Measurements from ENCODE around the gene UEVLD.

UEVLD gene

DNA sequence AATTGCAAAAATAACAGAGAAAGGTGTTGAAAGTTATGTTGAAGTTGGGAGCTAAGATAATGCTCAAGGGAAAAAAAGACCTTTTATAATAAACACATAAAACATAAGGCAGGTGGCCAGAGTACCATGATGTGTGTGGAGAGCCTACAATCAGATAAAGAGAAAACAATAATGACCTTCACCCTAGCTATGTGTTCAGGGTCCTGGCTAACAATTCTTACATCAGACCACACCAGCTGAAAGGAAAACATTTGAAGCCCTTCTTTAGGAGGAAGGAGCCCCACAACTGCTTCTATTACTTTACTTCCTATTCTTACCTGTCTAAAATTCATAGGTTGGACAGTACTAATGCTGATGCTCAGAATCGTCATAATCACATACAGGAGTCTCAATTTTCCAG lies 64.3 kb downstream of the UEVLD start:
- Histone ChIP-seq H3K4me1 (ENCODE audit: control insufficient read depth, insufficient read depth, low read length) (peaks cover 5% of the 10 kb centered on the region), H3K27ac (ENCODE audit: low read depth, low read length) (no peak overlapping the region), H3K9ac (ENCODE audit: low read length) (no peak overlapping the region), H3K27me3 (ENCODE audit: control insufficient read depth, insufficient read depth, low read length) (no peaks in the 10 kb centered on the region), H3K36me3 (ENCODE audit: control insufficient read depth, insufficient read depth, low read length) (peaks cover 2% of the 10 kb centered on the region), H3K4me3 (ENCODE audit: low read length) (no peak overlapping the region)

DNA sequence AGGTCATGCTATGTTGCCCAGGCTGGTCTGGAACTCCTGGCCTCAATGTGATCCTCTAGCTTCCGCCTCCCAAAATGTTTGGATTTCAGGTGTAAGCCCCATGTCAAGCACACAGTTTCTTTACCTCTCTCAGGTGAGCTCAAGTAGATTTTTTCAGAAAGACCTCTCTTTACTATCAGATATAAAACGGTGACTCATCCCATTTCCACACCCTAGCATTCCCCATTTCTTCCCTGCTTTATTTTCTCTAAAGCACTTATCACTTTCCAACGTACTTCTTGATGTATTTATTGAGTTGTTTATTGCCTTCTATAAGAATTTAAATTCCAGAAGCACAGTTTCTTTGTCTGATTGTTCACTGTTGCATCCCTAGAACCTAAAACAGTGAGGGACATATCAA lies 65.5 kb downstream of the UEVLD start:
- Histone ChIP-seq H3K36me3 (ENCODE audit: control insufficient read depth, insufficient read depth, low read length) (peaks cover 5% of the 10 kb centered on the region), H3K27ac (ENCODE audit: low read depth, low read length) (no peak overlapping the region)

DNA sequence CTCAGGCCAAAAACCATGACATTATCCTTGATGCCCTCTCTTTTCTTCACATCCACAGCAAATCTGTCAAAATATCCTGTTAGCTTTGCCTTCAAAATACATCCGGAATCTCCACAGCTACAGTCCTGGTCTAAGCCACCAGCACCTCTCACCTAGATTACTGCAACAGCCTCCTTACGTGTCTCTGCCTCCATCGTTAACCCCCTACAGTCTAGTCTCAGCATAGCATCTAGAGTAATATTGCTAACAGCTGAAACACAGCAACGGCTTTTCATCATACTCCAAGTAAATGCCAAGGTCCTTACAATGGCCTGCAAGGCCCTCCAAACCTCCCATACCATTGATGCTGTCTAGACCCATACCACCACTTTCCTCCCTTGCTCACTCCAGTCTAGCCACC lies 66.1 kb downstream of the UEVLD start:
- Histone ChIP-seq H3K4me1 (ENCODE audit: control insufficient read depth, insufficient read depth, low read length) (peaks cover 2% of the 10 kb centered on the region), H3K9ac (ENCODE audit: low read length) (no peak overlapping the region), H3K27ac (ENCODE audit: low read depth, low read length) (no peak overlapping the region), H3K4me3 (ENCODE audit: low read length) (no peak overlapping the region), H3K27me3 (ENCODE audit: control insufficient read depth, insufficient read depth, low read length) (no peaks in the 10 kb centered on the region), H3K36me3 (ENCODE audit: control insufficient read depth, insufficient read depth, low read length) (peaks cover 5% of the 10 kb centered on the region)

More for the DNA sequence above, 65.5 kb downstream of the UEVLD start:
- Histone ChIP-seq H3K4me3 (ENCODE audit: low read length) (no peak overlapping the region), H3K4me1 (ENCODE audit: control insufficient read depth, insufficient read depth, low read length) (peaks cover 5% of the 10 kb centered on the region), H3K9ac (ENCODE audit: low read length) (no peak overlapping the region), H3K27me3 (ENCODE audit: control insufficient read depth, insufficient read depth, low read length) (no peaks in the 10 kb centered on the region)

DNA sequence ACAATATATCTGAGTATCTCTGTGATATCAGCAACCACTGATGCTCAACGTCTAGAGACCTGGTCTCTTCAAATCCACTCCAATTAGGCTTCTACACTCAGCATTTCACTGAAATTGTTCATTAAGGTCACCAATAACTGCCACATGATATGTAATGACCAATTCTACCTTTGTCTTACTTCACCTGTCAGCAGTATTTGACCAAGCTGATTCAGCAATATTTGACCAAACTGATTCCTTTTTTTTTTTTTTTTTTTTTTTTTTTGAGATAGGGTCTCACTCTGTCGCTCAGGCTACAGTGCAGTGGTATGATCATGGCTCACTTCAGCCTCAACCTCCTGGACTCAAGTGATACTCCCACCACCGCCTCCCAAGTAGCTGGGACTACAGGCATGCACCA lies 67.4 kb downstream of the UEVLD start:
- H3K4me1 ChIP-seq (ENCODE audit: control insufficient read depth, insufficient read depth, low read length) = no peaks in the 10 kb centered on the region
- no peaks in the 10 kb centered on the region for H3K27me3 ChIP-seq (ENCODE audit: control insufficient read depth, insufficient read depth, low read length)
- H3K36me3 ChIP-seq (ENCODE audit: control insufficient read depth, insufficient read depth, low read length) = peaks cover 5% of the 10 kb centered on the region
- no peak overlapping the region for H3K9ac ChIP-seq (ENCODE audit: low read length)
- H3K4me3 ChIP-seq (ENCODE audit: low read length) = no peak overlapping the region
- no peak overlapping the region for H3K27ac ChIP-seq (ENCODE audit: low read depth, low read length)

DNA sequence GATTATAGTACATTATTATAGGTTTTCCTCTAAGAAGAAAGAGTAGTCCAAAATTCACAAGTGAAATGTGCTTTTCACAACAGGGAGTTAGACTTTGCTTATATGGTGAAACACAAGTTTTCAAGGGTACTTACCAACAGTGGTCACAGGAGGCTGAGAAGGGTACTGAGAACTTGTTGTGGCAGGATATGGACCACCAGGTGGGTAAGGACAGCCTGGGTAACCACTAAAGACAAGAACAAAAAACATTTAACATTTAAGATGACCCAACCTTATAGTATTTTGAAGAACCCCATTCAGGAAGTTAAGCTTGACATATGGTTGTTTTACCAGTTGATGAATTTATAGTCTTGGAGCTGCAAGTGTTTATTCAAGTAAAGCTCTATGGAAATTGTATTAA lies 86.2 kb downstream of the UEVLD start:
- H3K4me3 ChIP-seq (ENCODE audit: low read length) = no peak overlapping the region
- H3K4me1 ChIP-seq (ENCODE audit: control insufficient read depth, insufficient read depth, low read length) = no peaks in the 10 kb centered on the region
- no peak overlapping the region for H3K9ac ChIP-seq (ENCODE audit: low read length)
- H3K36me3 ChIP-seq (ENCODE audit: control insufficient read depth, insufficient read depth, low read length) = peaks cover 9% of the 10 kb centered on the region
- no peaks in the 10 kb centered on the region for H3K27me3 ChIP-seq (ENCODE audit: control insufficient read depth, insufficient read depth, low read length)
- H3K27ac ChIP-seq (ENCODE audit: low read depth, low read length) = no peak overlapping the region

DNA sequence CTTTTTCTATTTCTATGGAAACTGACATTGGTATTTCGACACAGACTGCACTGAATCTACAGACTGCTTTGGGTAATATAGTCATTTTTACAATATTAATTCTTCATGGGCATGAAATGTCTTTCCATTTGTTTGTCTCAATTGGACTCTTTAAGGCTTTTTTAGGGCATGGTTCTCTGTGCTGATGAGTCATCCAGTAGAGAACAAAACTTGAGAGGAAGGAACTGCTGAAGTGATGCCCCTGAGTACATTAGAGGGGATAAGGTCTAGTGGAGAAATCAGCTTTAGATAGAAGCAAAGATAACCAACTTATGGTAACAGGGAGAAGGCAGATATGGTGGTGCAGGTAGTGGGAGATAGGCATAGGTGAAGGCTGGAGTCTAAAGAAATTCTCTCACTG lies 86.9 kb downstream of the UEVLD start:
- H3K36me3 ChIP-seq (ENCODE audit: control insufficient read depth, insufficient read depth, low read length) = peaks cover 8% of the 10 kb centered on the region
- H3K9ac ChIP-seq (ENCODE audit: low read length) = no peak overlapping the region

DNA sequence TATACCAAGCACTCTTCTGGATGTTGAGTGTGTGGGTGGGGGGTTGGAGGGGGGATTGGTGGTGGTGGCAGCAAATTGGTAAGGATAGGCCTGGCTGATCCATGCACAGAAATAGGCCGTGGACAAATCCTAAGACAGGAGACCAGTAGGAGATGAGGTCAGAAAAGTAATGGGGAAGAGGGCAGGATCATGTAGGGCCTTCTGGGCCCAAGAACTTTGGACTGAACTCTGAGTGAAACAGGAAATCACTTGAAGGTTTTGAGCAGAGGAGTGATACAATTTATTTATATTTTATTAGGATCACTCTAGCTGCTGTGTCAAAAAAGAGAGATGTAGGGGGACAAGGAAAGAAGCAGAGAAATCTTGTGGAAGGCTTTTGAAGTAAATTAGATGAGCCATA lies 90.5 kb downstream of the UEVLD start:
- H3K36me3 ChIP-seq (ENCODE audit: control insufficient read depth, insufficient read depth, low read length) = peaks cover 9% of the 10 kb centered on the region
- no peak overlapping the region for H3K9ac ChIP-seq (ENCODE audit: low read length)
- no peak overlapping the region for H3K4me3 ChIP-seq (ENCODE audit: low read length)
- H3K27me3 ChIP-seq (ENCODE audit: control insufficient read depth, insufficient read depth, low read length) = no peaks in the 10 kb centered on the region
- H3K27ac ChIP-seq (ENCODE audit: low read depth, low read length) = no peak overlapping the region
- H3K4me1 ChIP-seq (ENCODE audit: control insufficient read depth, insufficient read depth, low read length) = no peaks in the 10 kb centered on the region

More for the DNA sequence above, 86.9 kb downstream of the UEVLD start:
- H3K4me1 ChIP-seq (ENCODE audit: control insufficient read depth, insufficient read depth, low read length) = no peaks in the 10 kb centered on the region
- H3K27ac ChIP-seq (ENCODE audit: low read depth, low read length) = no peak overlapping the region
- no peak overlapping the region for H3K4me3 ChIP-seq (ENCODE audit: low read length)
- H3K27me3 ChIP-seq (ENCODE audit: control insufficient read depth, insufficient read depth, low read length) = no peaks in the 10 kb centered on the region

DNA sequence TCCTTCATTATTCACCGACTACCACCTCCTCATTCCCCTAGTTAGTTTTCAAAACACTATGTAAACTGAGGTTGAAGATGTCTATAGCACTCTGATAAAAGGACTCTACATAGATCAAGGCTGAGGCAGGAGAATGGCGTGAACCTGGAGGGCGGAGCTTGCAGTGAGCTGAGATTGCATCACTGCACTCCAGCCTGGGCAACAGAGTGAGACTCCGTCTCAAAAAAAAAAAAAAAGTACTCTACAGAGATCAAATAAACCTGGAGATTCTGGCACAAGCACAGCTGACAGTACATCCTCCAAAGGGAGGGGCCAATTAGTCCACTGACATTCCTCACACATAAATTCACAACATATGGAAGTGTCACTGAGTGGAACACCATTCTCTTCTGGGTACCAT lies 92.8 kb downstream of the UEVLD start:
- H3K4me1 ChIP-seq (ENCODE audit: control insufficient read depth, insufficient read depth, low read length) = no peaks in the 10 kb centered on the region
- H3K4me3 ChIP-seq (ENCODE audit: low read length) = no peak overlapping the region
- H3K27me3 ChIP-seq (ENCODE audit: control insufficient read depth, insufficient read depth, low read length) = no peaks in the 10 kb centered on the region
- H3K27ac ChIP-seq (ENCODE audit: low read depth, low read length) = no peak overlapping the region
- no peak overlapping the region for H3K9ac ChIP-seq (ENCODE audit: low read length)
- peaks cover 4% of the 10 kb centered on the region for H3K36me3 ChIP-seq (ENCODE audit: control insufficient read depth, insufficient read depth, low read length)

DNA sequence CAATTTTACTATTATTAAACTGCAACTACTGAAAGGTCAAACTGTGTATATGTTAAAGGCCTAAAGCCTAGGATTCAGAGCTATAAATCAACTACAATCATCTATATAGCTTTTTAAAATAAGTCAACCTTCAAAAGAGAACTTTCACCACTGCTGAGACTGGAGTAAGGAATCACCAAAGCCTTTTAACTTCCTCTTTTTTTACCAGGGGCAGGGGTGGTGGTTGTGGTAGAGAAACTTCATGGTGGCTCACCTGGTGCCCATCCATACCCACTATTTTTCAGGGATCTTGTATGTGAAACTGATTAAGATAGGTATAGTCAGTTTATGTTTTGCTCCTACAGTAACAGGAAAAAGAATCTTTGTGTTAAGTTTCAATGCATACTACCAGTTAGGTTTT lies 93.3 kb downstream of the UEVLD start:
- Histone ChIP-seq H3K4me1 (ENCODE audit: control insufficient read depth, insufficient read depth, low read length) (no peaks in the 10 kb centered on the region), H3K27me3 (ENCODE audit: control insufficient read depth, insufficient read depth, low read length) (no peaks in the 10 kb centered on the region), H3K4me3 (ENCODE audit: low read length) (no peak overlapping the region), H3K36me3 (ENCODE audit: control insufficient read depth, insufficient read depth, low read length) (peaks cover 6% of the 10 kb centered on the region), H3K27ac (ENCODE audit: low read depth, low read length) (no peak overlapping the region), H3K9ac (ENCODE audit: low read length) (no peak overlapping the region)

DNA sequence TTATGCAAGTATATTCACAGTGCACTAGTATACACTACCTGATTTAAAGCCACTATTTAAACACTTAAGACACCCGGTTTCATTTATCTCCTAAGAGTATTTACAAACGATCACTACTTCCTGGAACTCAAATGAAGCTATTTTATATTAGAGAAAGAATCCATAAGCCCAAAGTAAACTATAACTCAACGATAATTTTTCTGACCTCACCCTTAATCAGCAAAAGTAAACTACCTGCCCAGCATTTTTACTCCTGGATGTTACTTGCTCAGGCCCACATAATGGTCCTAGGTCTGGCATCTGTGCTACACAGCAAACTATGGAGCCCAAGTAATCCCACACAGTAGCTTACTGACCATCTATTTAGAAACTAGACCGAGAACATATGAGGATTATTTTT lies 95.2 kb downstream of the UEVLD start:
- Histone ChIP-seq H3K27ac (ENCODE audit: low read depth, low read length) (no peak overlapping the region), H3K36me3 (ENCODE audit: control insufficient read depth, insufficient read depth, low read length) (peaks cover 12% of the 10 kb centered on the region)

DNA sequence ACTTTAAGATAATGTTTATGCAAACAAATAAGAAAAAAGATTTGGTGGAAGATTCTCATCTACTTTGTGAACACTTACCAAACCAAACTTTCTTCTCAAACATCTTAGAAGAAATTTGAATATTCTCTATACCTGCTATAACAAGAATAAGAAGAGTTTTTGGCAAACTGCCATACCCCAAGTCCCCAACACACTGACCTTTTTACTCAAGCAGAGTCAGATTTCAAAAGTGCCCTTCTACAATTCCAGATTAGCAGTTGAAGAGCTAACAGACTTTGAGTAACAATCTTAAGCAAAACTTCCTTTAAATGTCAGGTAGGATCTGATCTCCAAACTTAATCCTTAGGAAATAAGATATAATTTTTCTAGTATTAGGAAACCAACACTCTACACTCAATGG lies 95.6 kb downstream of the UEVLD start:
- Histone ChIP-seq H3K27me3 (ENCODE audit: control insufficient read depth, insufficient read depth, low read length) (no peaks in the 10 kb centered on the region), H3K9ac (ENCODE audit: low read length) (no peak overlapping the region), H3K36me3 (ENCODE audit: control insufficient read depth, insufficient read depth, low read length) (peaks cover 12% of the 10 kb centered on the region), H3K27ac (ENCODE audit: low read depth, low read length) (no peak overlapping the region), H3K4me3 (ENCODE audit: low read length) (no peak overlapping the region), H3K4me1 (ENCODE audit: control insufficient read depth, insufficient read depth, low read length) (no peaks in the 10 kb centered on the region)

More for the DNA sequence above, 95.2 kb downstream of the UEVLD start:
- H3K27me3 ChIP-seq (ENCODE audit: control insufficient read depth, insufficient read depth, low read length) = no peaks in the 10 kb centered on the region
- H3K4me1 ChIP-seq (ENCODE audit: control insufficient read depth, insufficient read depth, low read length) = no peaks in the 10 kb centered on the region
- no peak overlapping the region for H3K4me3 ChIP-seq (ENCODE audit: low read length)
- no peak overlapping the region for H3K9ac ChIP-seq (ENCODE audit: low read length)

DNA sequence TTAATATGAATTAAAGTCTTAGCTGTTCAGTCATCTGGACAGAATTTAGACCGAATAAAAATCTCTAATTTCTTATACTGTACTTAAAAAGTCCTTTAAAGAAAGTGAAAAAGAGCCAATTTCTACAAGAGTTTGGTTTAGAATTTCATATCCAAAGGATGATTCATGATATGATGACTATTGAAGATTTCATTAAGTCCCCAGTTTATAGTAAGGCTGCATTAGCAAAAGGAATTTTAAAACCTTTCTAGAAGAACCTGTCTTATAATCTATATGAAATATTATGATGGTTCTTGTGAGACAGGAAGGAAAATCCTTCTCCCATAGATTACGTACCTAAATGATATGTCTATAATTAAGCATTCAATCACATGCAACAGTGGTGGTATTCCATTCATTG lies 96.6 kb downstream of the UEVLD start:
- no peak overlapping the region for H3K9ac ChIP-seq (ENCODE audit: low read length)
- peaks cover 12% of the 10 kb centered on the region for H3K36me3 ChIP-seq (ENCODE audit: control insufficient read depth, insufficient read depth, low read length)
- H3K4me1 ChIP-seq (ENCODE audit: control insufficient read depth, insufficient read depth, low read length) = no peaks in the 10 kb centered on the region
- no peak overlapping the region for H3K27ac ChIP-seq (ENCODE audit: low read depth, low read length)
- H3K4me3 ChIP-seq (ENCODE audit: low read length) = no peak overlapping the region
- no peaks in the 10 kb centered on the region for H3K27me3 ChIP-seq (ENCODE audit: control insufficient read depth, insufficient read depth, low read length)

DNA sequence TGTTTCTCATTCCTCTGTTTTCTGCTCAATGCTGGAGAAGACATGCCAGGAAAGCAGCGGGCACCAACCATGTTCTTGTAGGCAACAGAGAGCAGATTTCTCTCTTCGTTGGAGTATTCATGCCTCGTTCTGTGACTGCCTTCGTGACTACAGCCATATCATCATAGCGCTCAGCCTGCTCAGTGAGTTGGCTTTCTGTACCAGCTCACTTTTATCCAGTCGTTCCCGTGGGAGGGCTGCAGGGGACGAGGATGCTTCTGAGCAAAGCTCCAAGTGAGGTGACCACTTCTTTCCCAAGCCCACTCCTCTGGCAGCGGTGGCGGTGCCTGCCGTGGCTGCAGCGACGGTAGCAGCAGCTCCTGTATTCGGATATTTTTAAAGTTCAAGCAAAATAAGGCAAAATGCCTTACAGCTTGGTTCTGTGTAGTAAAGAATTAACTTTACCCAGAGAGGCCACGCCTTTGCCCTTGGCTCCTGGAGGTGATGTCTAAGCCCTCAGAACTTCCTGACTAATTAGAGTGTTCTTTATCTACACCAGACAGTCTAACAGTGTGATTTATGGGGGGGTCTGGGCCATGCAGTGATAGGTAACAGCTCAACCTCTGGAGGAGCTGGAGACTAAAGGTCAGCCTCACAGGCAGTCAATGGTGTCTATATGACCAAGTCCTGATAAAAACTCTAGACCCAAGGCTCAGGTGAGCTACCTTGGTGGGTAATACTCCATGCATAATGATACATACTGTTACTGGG lies 97.6 kb downstream of the UEVLD start:
- H3K36me3 ChIP-seq (ENCODE audit: control insufficient read depth, insufficient read depth, low read length) = peaks cover 14% of the 10 kb centered on the region
- H3K27me3 ChIP-seq (ENCODE audit: control insufficient read depth, insufficient read depth, low read length) = no peaks in the 10 kb centered on the region
- no peak overlapping the region for H3K27ac ChIP-seq (ENCODE audit: low read depth, low read length)
- no peak overlapping the region for H3K4me3 ChIP-seq (ENCODE audit: low read length)
- H3K4me1 ChIP-seq (ENCODE audit: control insufficient read depth, insufficient read depth, low read length) = no peaks in the 10 kb centered on the region
- H3K9ac ChIP-seq (ENCODE audit: low read length) = no peak overlapping the region
